Prostate gland (tissue), 2 donors: Measurements from ENCODE around the gene PTPRD.

ENCODE experiments used
- CTCF ChIP-seq, 4 experiments: fragments of 200-600 bp in 2 of 4; fragments of 450-650 bp in 2 of 4; sonication (generic) in 2 of 4; IDR thresholded peaks; 1 replicate in 3 of 4; 2 replicates in 1 of 4; pipeline ENCODE4 v1.5.1; 2016 to 2019; ENCODE audit warnings: antibody characterized with exemption in 4 of 4, mild to moderate bottlenecking in 2 of 4, moderate library complexity in 2 of 4
- POLR2A ChIP-seq: fragments of 450-650 bp; IDR thresholded peaks from one replicate; pipeline ENCODE4 v1.6.1; 2016; ENCODE audit warnings: antibody characterized with exemption, mild to moderate bottlenecking
- POLR2AphosphoS5 ChIP-seq: sonication (generic); formaldehyde crosslinking; IDR thresholded peaks from one replicate; pipeline ENCODE4 v1.6.1; 2017; ENCODE audit warnings: antibody characterized with exemption

GRCh38 chr9:10438955-10439354 is 173.8 kb downstream of the PTPRD start:
- TF ChIP-seq CTCF (IDR thresholded peaks at IDR 0.05): no peak
- no peak for TF ChIP-seq POLR2A
- TF ChIP-seq POLR2AphosphoS5: no peak
